CD4-positive, alpha-beta T cell treated with Interleukin-6 at 100 ng/mL for 8 hours (primary cell): Measurements from ENCODE around the gene UPF2.
A peak's percentile ranks its signal among the peaks of the same experiment; 100 is the strongest.

Experiments used
- DNase-seq: peaks from one replicate; pipeline ENCODE4 v3.0.0-alpha.2; 2020; ENCODE audit warnings: mixed read lengths, low spot score

UPF2 gene

GRCh38 chr10:11881477-11882417, 160.9 kb downstream of the UPF2 start:
- no peak for DNase-seq

GRCh38 chr10:11881030-11881476, 161.6 kb downstream of the UPF2 start:
- DNase-seq, result no peak

- no peak for DNase-seq
Measured at GRCh38 chr10:11880151-11881029, 162.2 kb downstream of the UPF2 start.

GRCh38 chr10:11879387-11880094, 163.1 kb downstream of the UPF2 start:
- DNase-seq, result no peak

GRCh38 chr10:11878776-11879175, 163.8 kb downstream of the UPF2 start:
- no peak for DNase-seq

- no peak for DNase-seq
Measured at GRCh38 chr10:11877591-11877905, 165.1 kb downstream of the UPF2 start.

GRCh38 chr10:11876805-11877590, 165.6 kb downstream of the UPF2 start:
- DNase-seq, result no peak

- DNase-seq, result no peak
Measured at GRCh38 chr10:11876324-11876723, 166.3 kb downstream of the UPF2 start.

GRCh38 chr10:11875494-11876281, 166.9 kb downstream of the UPF2 start:
- peak; percentile 10 for DNase-seq

- peak; percentile 10 for DNase-seq
Measured at GRCh38 chr10:11874568-11875493, 167.8 kb downstream of the UPF2 start.

- peak; percentile 12 for DNase-seq
Measured at GRCh38 chr10:11871466-11871865, 171.1 kb downstream of the UPF2 start.

GRCh38 chr10:11870900-11871400, 171.7 kb downstream of the UPF2 start:
- DNase-seq, result no peak

GRCh38 chr10:11870461-11870780, 172.2 kb downstream of the UPF2 start:
- no peak for DNase-seq
